Activated CD4-positive, alpha-beta T cell treated with anti-CD3 and anti-CD28 coated beads for 4 hours (primary cell): Measurements from ENCODE around the gene MPHOSPH9.

Experiments
- DNase-seq, 2 donors: peaks; one replicate each; pipeline ENCODE4 v3.0.0-alpha.2; 2020

MPHOSPH9 gene

GRCh38 chr12:123126294-123127181 is 106.4 kb downstream of the MPHOSPH9 start:
- no peak for DNase-seq

- no peak for DNase-seq
Observed at GRCh38 chr12:123122626-123123025, 110.3 kb downstream of the MPHOSPH9 start.

GRCh38 chr12:123121670-123122069 is 111.3 kb downstream of the MPHOSPH9 start:
- no peak for DNase-seq

- DNase-seq = no peak
Observed at GRCh38 chr12:123120452-123121166, 112.3 kb downstream of the MPHOSPH9 start.

GRCh38 chr12:123119808-123120207 is 113.1 kb downstream of the MPHOSPH9 start:
- DNase-seq = peak; percentile 44 to 51

- no peak for DNase-seq
Observed at GRCh38 chr12:123118497-123118896, 114.4 kb downstream of the MPHOSPH9 start.

GRCh38 chr12:123115409-123116121 is 117.4 kb downstream of the MPHOSPH9 start:
- peak in 1 of 2 donors; percentile 12 for DNase-seq

GRCh38 chr12:123114304-123115083 is 118.4 kb downstream of the MPHOSPH9 start:
- DNase-seq = no peak

GRCh38 chr12:123113026-123113425 is 119.9 kb downstream of the MPHOSPH9 start:
- no peak for DNase-seq

- DNase-seq = no peak
Observed at GRCh38 chr12:123111498-123112165, 121.3 kb downstream of the MPHOSPH9 start.

- DNase-seq = no peak
Observed at GRCh38 chr12:123109319-123109772, 123.6 kb downstream of the MPHOSPH9 start.

- DNase-seq = no peak
Observed at GRCh38 chr12:123108682-123109066, 124.3 kb downstream of the MPHOSPH9 start.

- no peak for DNase-seq
Observed at GRCh38 chr12:123107926-123108681, 124.8 kb downstream of the MPHOSPH9 start.

- DNase-seq = peak; percentile 43 to 46
Observed at GRCh38 chr12:123106640-123107359, 126.1 kb downstream of the MPHOSPH9 start.

- no peak for DNase-seq
Observed at GRCh38 chr12:123105211-123105826, 127.6 kb downstream of the MPHOSPH9 start.

GRCh38 chr12:123104809-123105208 is 128.1 kb downstream of the MPHOSPH9 start:
- DNase-seq = no peak
